Measurements from ENCODE around the gene IGFBP6. TPM values are rescaled to one million over a fixed set of nuclear protein-coding genes. Genes with fewer than 3 reads are reported as not detected.
"Not testable (repeated sequence)": the region's sequence is repeated elsewhere in the genome, so short reads cannot be mapped to it uniquely, and the experiment has no call there.

The IGFBP6 gene
- total RNA-seq, 1 donor = not detected

DNA sequence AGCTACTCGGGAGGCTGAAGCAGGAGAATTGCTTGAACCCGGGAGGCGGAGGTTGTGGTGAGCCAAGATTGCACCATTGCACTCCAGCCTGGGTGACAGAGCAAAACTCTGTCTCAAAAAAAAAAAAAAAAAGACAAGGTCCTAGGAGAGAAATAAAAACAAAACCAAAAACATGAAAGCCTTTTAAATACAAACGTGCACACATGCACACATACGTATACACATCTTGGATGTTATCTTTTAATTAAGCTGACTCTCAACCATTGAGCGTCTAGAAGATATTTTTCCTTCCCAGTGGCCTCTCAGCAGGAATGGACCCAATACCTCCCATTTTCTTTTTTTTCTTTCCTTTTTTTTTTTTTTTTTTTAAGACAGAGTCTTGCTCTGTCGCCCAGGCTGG, 15.0 kb downstream of the IGFBP6 start:
- not testable (repeated sequence) for H3K4me1 ChIP-seq (ENCODE audit: insufficient read depth, low read length); H3K9me3 ChIP-seq (ENCODE audit: low read depth, low read length); H3K27me3 ChIP-seq (ENCODE audit: insufficient read depth, low read length); H3K4me3 ChIP-seq (ENCODE audit: low read length)

DNA sequence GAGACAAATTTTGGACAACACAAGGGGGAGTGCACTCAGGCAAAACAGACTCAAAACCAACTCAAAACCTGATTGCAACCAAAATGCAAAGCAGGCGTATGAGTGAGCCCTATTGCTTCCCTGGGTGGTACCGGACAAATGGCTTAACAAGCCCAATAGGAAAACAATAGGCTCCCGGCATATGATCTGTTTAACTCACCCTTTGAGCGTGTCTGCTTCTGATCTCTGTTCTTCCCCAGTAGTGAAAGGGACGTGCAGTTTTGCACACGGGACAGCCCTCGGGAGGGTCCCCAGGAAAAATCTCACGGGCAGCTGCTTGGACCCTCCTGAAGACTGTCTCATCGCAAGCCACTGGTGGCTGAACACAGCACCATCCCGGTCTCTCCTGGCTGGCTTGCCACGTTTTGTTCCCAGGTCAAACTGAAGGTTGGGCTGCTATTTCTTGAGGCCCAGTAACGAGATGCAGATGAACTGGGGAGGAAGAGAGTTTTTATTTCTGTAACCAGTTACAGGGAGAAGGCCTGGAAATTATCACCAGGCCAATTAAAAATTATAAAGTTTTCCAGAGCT, 15.8 kb downstream of the IGFBP6 start:
- Histone ChIP-seq H3K4me1 (ENCODE audit: insufficient read depth, low read length) (no peaks in the 10 kb centered on the region), H3K27me3 (ENCODE audit: insufficient read depth, low read length) (no peaks in the 10 kb centered on the region), H3K9me3 (ENCODE audit: low read depth, low read length) (no peaks in the 10 kb centered on the region), H3K4me3 (ENCODE audit: low read length) (no peak overlapping the region)

DNA sequence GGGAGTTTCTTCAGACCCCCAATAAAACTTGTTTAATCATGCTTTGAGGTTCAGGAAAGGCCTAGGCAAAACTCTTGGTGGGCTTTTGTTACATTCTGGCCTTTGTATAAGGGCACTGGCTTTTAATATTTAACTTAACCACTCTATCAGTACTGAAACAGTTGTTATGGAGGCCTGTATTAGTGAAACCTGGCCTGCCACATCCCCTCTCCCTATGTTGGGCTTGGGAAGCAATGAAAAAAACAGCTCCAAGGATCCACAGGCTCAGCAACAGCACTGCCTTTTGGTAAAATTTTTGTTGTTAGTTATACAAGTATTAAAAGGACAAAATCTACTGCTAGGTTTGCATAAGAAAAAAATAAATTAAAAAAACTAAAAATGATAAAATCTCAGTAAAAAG, 16.5 kb downstream of the IGFBP6 start:
- no peaks in the 10 kb centered on the region for H3K27me3 ChIP-seq (ENCODE audit: insufficient read depth, low read length)
- no peak overlapping the region for H3K4me3 ChIP-seq (ENCODE audit: low read length)
- no peaks in the 10 kb centered on the region for H3K9me3 ChIP-seq (ENCODE audit: low read depth, low read length)
- no peaks in the 10 kb centered on the region for H3K4me1 ChIP-seq (ENCODE audit: insufficient read depth, low read length)

- no peak overlapping the region for H3K4me3 ChIP-seq (ENCODE audit: low read length)
- no peaks in the 10 kb centered on the region for H3K27me3 ChIP-seq (ENCODE audit: insufficient read depth, low read length)
- H3K9me3 ChIP-seq (ENCODE audit: low read depth, low read length) = no peaks in the 10 kb centered on the region
- H3K4me1 ChIP-seq (ENCODE audit: insufficient read depth, low read length) = no peaks in the 10 kb centered on the region
Observed at GRCh38 chr12:53115112-53115890, 17.8 kb downstream of the IGFBP6 start.

DNA sequence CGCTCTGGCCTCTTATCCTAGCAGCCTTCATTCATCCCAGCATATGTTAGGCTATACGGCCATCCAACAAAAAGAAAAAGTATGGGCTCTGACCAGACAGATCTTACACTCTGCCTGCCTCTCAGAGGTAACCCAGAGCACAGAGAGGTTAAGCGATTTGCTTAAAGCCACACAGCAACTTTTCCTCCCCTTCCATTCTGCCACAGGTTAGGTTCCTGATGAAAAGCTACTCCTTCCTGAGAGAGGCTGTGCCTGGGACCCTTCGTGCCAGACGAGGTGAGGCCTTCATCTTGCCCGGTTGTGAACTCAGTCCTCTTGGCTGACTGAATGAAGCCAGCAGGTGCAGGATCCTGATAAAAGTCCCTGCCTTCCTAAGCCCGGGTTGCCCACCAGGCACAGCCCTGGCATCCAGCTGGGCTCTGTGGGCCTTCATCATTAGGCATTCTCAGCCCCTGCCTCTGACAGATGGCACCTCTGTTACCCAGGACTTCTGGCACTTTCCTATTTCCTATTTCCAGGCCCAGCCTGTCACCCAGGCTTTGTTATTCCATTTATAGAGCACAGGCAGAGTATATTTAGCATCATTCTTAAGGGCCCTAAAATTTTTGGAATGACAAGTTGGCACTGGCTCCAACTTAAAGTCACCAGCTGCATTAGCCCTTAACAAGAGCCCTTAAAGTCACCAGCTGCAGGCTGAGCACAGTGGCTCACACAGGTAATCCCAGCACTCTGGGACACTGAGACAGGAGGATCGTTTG, 18.6 kb downstream of the IGFBP6 start:
- Histone ChIP-seq H3K4me3 (ENCODE audit: low read length) (no peak overlapping the region), H3K27me3 (ENCODE audit: insufficient read depth, low read length) (no peaks in the 10 kb centered on the region), H3K4me1 (ENCODE audit: insufficient read depth, low read length) (no peaks in the 10 kb centered on the region), H3K9me3 (ENCODE audit: low read depth, low read length) (no peaks in the 10 kb centered on the region)

- no peaks in the 10 kb centered on the region for H3K4me1 ChIP-seq (ENCODE audit: insufficient read depth, low read length)
- H3K27me3 ChIP-seq (ENCODE audit: insufficient read depth, low read length) = no peaks in the 10 kb centered on the region
- H3K4me3 ChIP-seq (ENCODE audit: low read length) = no peak overlapping the region
- no peaks in the 10 kb centered on the region for H3K9me3 ChIP-seq (ENCODE audit: low read depth, low read length)
Observed at GRCh38 chr12:53118751-53119300, 21.4 kb downstream of the IGFBP6 start.

DNA sequence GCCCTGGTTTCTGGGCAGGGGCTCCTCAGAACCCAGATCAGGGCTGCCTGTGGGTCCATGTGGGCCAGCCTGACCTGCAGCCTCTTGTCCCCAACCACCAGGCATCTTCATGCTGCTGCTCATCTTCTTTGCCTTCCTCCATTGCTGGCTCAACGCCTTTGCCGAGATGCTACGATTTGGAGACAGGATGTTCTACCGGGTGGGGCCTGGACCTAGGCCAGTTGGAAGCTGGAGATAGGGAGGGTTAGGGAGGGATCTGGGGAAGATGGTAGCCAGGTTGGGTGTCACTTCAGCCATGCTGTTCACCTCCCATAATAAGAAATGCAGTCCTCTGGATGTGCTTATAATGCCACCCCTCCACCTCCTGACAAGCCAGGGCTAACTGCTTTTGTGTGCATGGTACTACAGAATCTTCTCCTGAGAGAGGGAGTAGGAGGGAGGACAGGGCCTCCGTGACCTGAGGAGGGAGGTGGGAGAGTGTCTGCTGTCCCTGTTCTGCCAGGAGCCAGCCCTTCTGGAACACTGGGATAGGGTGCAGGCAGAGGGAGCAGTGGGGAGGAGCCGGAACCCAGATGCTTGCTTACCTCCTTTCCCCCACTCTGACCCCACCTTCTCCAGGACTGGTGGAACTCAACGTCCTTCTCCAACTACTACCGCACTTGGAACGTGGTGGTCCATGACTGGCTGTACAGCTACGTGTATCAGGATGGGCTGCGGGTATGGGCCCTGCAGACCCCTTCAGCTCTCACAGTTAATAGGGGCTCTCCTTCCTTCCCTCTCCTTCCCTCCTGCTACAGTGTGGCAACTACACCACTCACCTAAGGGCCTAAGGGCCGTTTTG, 23.4 kb downstream of the IGFBP6 start:
- no peaks in the 10 kb centered on the region for H3K27me3 ChIP-seq (ENCODE audit: insufficient read depth, low read length)
- H3K4me1 ChIP-seq (ENCODE audit: insufficient read depth, low read length) = no peaks in the 10 kb centered on the region
- H3K9me3 ChIP-seq (ENCODE audit: low read depth, low read length) = no peaks in the 10 kb centered on the region
- H3K4me3 ChIP-seq (ENCODE audit: low read length) = no peak overlapping the region

GRCh38 chr12:53122961-53123468, 25.5 kb downstream of the IGFBP6 start:
- no peak overlapping the region for H3K4me3 ChIP-seq (ENCODE audit: low read length)
- no peaks in the 10 kb centered on the region for H3K27me3 ChIP-seq (ENCODE audit: insufficient read depth, low read length)
- H3K4me1 ChIP-seq (ENCODE audit: insufficient read depth, low read length) = peaks cover 4% of the 10 kb centered on the region
- no peaks in the 10 kb centered on the region for H3K9me3 ChIP-seq (ENCODE audit: low read depth, low read length)

GRCh38 chr12:53123578-53124351, 26.3 kb downstream of the IGFBP6 start:
- Histone ChIP-seq H3K27me3 (ENCODE audit: insufficient read depth, low read length) (no peaks in the 10 kb centered on the region), H3K4me1 (ENCODE audit: insufficient read depth, low read length) (peaks cover 6% of the 10 kb centered on the region), H3K9me3 (ENCODE audit: low read depth, low read length) (no peaks in the 10 kb centered on the region), H3K4me3 (ENCODE audit: low read length) (no peak overlapping the region)

DNA sequence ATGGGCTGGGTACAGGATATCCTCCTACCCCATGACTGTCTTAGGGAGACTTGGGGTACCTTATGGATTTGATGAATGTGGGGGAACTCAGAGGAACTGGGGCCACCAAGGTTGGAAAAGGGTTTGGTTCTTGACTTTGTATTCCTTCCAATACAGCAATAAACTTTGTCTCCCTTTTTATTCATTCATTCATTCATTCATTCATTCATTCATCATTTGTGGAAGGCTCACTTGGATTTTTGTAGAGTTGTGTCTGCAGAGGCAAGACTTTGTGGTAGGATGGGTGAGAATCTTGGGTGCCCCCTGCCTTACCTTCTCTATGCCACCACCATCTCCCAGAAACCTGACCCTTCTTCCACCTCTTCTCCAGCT, 26.9 kb downstream of the IGFBP6 start:
- no peaks in the 10 kb centered on the region for H3K9me3 ChIP-seq (ENCODE audit: low read depth, low read length)

GRCh38 chr12:53127169-53127568, 29.7 kb downstream of the IGFBP6 start:
- H3K27me3 ChIP-seq (ENCODE audit: insufficient read depth, low read length) = no peaks in the 10 kb centered on the region
- H3K9me3 ChIP-seq (ENCODE audit: low read depth, low read length) = no peaks in the 10 kb centered on the region
- peaks cover 24% of the 10 kb centered on the region for H3K4me1 ChIP-seq (ENCODE audit: insufficient read depth, low read length)
- H3K4me3 ChIP-seq (ENCODE audit: low read length) = no peak overlapping the region

More for the DNA sequence above, 26.9 kb downstream of the IGFBP6 start:
- Histone ChIP-seq H3K4me3 (ENCODE audit: low read length) (no peak overlapping the region), H3K27me3 (ENCODE audit: insufficient read depth, low read length) (no peaks in the 10 kb centered on the region), H3K4me1 (ENCODE audit: insufficient read depth, low read length) (peaks cover 12% of the 10 kb centered on the region)

DNA sequence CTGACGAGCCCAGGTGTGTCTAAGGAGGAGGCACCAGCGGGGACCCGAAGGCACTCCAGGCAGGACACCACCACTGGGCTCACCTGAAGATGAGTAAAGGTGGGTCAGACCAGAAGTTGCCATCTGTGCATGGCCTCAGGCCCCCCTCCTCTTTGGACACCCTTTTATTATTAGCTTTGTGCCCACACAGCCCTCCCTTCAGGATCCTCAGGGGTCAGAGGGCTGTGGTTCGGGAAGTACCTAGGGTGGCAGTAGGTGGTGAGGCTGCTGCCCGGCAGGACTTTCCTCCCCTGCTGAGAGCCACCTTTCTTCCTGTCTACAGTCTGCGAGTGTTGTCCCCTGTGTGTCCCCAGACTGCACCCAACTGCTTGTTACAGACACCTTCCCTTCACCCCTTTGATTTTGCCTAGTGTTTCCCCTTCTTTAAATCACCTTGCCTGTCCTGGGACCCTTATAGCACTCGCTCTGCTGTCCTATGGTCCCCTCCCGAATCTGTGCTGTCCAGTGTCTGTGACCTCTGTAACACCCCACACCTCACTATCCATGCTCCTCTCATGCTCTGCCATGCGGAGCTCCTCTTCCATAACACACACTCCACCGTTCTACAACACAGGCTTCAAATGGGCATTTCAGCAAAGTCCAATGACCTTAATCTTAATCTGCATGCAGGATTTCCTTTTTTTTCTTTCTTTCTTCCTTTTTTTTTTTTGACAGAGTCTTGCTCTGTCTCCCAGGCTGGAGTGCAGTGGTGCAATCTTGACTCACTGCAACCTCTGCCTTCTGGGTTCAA, 31.5 kb downstream of the IGFBP6 start:
- no peak overlapping the region for H3K4me3 ChIP-seq (ENCODE audit: low read length)
- peaks cover 24% of the 10 kb centered on the region for H3K4me1 ChIP-seq (ENCODE audit: insufficient read depth, low read length)
- no peaks in the 10 kb centered on the region for H3K27me3 ChIP-seq (ENCODE audit: insufficient read depth, low read length)
- no peaks in the 10 kb centered on the region for H3K9me3 ChIP-seq (ENCODE audit: low read depth, low read length)

DNA sequence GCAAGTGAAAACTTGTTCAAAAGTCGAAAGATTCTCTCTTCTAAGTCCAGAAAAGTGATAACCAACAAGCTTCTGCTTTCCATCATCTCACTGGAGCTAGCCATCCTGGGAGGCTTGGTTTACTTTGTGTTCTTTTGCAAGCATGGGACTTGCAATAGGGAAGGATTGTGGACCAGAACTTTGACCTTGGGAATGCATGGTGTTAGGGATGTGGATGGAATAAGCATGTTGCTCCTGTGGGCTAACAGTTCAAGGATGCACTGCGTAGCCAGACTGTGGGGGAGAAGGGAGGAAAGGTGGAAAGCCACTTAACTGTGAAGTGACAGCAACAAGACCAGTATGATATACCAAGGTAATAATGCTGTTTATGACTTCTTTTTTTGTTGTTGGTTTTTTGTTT, 34.4 kb downstream of the IGFBP6 start:
- Histone ChIP-seq H3K4me3 (ENCODE audit: low read length) (no peak overlapping the region), H3K4me1 (ENCODE audit: insufficient read depth, low read length) (peaks cover 24% of the 10 kb centered on the region), H3K27me3 (ENCODE audit: insufficient read depth, low read length) (no peaks in the 10 kb centered on the region), H3K9me3 (ENCODE audit: low read depth, low read length) (peaks cover 4% of the 10 kb centered on the region)

Data from mononuclear cell (primary cell).